T-helper 22 cell (primary cell): ENCODE measurements around the gene COL28A1.

Experiments
- DNase-seq: peaks from one replicate; pipeline ENCODE4 v3.0.0-alpha.2; 2020; ENCODE audit warnings: low read depth

COL28A1 gene

DNA sequence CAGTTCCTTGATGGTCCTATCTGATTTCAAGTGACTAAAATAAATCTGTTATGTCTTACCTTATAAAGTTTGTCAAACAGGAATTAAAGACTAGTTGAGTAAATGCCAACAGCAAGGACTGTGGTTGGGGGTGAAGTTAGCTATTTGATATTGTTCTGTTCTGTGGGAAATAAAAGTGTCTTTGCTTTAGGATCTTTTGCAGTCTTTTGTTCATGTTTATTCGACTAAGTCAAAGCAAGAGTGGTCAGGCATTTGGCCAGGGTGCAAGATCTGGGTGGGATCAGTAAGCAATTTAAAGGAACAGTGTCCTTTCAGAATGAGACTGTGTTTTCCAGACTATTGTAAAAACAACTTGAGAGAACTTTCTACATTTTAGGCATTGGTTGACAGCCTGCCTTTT lies at the start of gene COL28A1:
TSS of gene COL28A1 (minus strand) at position 183 of the 400 bp plus-strand sequence. CDS start 2,998 bp downstream, outside the sequence.
- DNase-seq = no peak

DNA sequence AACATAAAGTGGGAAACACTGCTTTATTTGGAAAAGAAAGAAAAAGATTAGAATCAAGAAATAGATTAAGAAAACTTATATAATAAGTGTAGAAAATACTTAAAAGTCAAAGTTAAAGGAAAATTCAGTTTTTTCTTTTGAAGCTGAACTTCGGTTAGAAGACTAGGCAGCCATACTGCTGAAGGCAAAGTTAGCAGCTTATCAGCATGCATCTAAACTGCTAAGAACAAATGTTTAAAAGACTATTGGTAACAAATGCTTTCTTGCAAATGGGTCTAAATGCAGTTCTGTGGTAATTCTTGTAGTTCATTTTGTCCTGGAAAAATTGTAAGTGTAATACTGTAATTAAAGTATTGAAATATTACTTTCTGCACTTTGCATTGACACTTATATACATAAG lies 49.0 kb upstream of the COL28A1 start:
- no peak for DNase-seq

DNA sequence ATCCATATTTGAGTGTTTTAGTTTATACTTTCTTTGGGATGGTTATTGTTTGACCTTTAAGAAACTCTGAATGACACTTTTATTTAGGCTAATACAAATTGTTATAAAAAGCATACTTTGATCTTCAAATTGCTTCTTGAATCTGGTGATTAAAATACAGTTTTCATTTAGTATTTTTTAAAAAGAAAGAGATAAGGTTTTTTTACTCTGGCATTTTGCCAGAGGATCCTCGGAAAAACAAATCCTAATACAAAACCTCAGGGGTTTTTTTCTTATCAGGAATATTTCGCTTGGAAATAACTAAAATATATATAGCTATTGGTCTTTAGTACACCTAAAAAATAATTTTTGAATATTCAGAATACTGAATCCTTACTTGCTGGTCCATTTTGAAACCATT lies 48.1 kb upstream of the COL28A1 start:
- DNase-seq = no peak

DNA sequence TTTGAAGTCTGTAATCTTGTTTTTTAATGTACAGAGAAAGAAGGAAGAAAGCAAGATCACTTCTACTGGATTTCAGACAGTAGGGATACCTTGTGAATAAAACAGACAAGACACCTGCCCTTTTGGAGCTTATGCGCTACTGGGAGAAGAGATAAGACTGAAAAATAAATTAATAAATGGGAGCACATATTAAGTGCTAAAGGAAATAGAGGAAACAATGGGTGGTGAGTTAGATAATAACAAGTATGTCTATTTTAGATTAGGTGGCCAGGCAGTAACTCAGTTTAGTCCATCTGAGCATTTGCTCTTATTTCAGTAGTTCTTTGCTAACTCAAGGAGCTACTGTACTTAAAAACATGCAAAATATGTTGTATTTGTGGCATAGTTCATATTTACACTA lies 46.9 kb upstream of the COL28A1 start:
- DNase-seq = no peak

DNA sequence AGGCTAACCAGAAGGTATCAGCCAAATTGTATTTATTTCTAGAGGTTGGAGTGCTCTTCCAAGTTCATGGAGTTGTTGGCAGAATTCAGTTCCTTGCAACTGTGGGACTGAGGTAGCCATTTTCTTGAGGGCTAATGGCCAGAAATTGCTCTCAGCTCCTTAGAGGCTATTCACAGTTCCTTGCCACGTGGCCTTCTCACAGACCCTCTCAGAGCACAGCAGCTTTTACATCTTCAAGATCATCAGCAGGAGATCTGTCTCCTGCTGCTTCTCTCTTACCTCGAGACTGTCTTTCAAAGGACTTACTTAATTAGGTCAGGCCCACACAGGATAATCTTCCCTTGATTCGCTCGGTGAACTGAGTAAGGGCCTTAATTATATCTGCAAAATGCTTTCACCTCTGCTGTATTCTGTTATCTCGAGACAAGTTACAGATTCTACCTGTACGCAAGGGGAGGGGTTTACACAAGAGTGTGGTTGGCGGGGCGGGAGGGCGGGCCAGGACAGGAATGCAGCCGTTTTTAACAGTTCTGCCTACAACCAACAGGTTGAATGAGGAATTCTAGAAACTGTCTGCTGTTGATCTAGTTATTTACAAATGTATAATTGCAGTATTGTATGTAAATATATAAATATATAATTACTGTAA lies 46.0 kb upstream of the COL28A1 start:
- no peak for DNase-seq

- no peak for DNase-seq
Measured at GRCh38 chr7:7579638-7580037, 44.0 kb upstream of the COL28A1 start.

DNA sequence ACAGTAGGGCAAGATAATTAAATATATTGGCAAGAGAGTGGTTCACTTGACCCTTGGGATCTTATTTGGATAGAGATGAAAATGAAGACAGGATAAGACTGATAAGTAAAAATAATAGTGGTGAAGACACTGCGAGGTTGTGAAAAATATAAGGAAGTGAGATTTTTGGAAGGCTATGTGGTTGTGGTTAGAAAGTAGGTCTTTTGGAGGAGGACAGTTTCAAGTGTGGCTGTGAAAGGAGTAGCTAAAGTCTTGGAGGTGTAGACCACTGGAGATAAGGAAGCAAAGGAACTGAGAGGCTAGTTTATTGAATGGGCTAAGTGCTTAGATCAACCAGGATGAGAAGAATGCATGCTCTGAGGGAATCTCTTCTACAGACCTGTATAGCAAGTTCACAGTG lies 42.2 kb upstream of the COL28A1 start:
- DNase-seq = no peak

DNA sequence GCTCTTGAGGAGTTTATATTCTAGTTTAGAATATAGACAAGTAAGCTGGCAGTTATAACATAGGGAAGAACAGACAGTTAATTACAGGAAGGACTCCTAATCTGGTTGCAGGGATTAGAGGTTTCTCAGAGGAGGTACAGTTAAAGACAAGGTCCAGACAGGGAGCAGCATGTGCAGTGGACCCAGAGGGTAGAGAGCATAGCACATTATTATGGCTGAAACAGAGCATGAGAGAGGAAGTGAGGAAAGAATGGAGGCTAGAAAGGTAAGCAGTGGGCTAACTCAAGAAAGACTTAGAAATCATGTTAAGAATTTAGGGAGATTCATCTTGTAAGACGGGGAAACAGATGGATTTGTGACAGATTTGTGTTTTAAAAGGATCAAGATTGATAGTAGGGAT lies 40.7 kb upstream of the COL28A1 start:
- DNase-seq = no peak

- DNase-seq = no peak
Measured at GRCh38 chr7:7573701-7574100, 38.0 kb upstream of the COL28A1 start.

DNA sequence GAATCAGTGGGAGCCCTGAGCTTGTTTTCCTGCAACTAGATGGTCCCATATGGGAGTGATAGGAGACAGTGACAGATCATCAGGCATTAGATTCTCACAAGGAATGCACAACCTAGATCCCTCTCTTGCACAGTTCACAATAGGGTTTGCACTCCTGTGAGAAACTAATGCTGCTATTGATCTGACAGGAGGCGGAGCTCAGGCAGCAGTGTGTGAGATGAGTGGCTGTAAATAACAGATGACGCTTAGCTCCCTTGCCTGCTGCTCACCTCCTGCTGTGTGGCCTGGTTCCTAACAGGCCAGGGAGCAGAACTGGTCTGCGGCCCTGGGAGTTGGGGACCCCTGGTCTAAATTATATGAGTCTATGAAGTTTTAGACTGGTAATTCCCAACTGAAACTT lies 34.9 kb upstream of the COL28A1 start:
- no peak for DNase-seq

GRCh38 chr7:7569615-7570014 lies 33.9 kb upstream of the COL28A1 start:
- DNase-seq = no peak

DNA sequence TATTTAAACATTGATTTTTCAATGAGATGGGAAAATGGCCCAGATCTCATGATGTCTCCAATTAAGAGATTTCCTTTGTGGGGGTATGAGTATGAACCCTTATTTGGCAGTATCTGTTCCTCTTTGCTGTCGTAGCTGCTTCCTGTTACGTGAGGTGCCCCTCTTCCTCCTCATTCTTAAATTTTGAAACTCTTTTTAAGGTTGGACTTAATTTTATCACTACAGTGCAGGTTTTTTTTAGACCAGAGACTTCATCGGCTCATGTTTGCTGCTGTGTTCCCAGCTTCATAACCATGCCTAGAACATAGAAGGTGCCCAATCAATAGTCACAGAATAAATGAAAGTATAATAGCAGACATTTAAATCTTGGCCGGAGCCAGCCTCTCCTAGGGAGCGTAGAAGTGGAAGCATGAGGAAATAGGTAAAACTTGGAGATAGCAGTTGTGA lies 33.4 kb upstream of the COL28A1 start:
- DNase-seq = no peak

- no peak for DNase-seq
Measured at GRCh38 chr7:7568553-7568952, 32.9 kb upstream of the COL28A1 start.

DNA sequence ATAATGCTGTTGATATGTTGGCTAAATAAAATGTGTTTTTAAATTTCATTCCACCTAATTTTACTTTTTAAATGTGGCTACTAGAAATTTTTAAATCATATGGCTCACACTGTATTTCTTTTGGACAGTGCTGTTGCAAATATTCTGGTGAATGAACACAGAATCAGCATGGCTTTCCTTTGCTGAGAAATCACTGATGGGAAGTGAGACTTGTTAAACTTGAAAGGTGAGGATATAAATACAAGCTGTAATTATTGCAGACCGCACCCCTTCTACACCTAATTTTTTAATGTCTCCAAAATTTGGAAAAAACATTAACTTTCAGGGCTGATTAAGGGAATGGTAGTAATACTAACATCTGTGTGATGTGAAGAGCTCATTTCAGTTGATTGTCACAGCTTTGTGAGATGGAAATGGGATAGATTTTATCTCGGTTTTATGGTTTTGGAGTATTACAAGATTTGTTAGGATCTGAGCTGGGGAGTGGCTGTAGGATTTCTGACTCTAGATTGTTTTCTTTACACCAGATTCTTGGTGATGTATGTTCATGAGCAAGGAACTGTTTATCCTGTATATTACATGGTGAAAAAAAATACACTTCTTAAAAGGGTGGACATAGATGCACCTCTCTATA lies 32.3 kb upstream of the COL28A1 start:
- no peak for DNase-seq

DNA sequence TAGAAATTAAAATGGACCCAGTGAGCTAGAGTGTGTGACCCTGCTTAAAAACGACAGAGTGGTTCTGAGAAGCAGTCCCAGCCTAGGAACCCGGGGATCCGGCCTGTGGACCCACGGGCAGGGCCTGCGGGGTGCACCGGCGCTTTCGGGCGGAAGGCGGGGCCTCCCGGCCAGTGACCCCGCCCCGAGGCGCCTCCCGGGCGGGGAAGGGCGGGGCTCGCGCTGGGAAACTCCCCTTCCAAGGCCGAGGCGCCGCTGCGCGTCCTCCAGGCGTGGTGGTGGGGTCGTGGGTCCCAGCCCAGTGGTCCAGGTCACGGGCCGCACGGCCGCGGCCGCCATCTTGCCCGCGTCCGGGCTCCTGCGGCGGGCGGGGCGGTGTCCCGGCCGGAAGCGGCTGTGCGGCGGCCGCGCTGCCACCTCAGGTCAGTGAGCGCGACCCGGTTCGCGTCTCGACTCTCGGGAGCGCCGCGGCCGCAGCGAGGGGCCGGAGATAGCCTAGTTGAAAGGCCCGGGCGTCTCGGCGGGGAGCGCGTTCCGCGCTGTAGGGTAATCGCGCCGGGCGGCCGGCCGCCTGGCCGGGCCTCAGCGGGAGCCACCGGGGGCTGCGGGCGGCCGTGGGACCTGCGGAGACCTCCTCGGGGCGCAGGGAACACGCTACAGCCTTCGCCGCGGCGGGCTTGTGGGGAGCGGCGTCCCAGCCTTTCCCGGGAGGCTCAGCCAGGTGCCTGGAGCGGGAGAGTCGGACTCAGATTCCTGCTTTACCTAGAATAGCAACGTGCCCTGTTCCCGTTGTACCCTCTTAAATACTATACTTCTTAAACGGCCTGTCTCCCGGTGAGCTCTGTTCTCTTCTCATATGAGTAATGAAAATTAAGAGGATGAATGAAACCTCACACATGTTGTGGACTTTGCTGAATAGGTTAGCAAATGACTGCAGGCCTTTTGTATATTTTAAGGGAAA lies 31.3 kb upstream of the COL28A1 start, which contains the start of gene MIOS:
TSS of gene MIOS (plus strand) at position 234 of the 961 bp plus-strand sequence. CDS start 5,592 bp downstream, outside the sequence.
- DNase-seq = peak; percentile 67

- no peak for DNase-seq
Measured at GRCh38 chr7:7565746-7566650, 30.3 kb upstream of the COL28A1 start.

- DNase-seq = no peak
Measured at GRCh38 chr7:7565018-7565680, 29.5 kb upstream of the COL28A1 start.

GRCh38 chr7:7564323-7564780 lies 28.7 kb upstream of the COL28A1 start:
- no peak for DNase-seq

- no peak for DNase-seq
Measured at GRCh38 chr7:7563813-7564212, 28.1 kb upstream of the COL28A1 start.

DNA sequence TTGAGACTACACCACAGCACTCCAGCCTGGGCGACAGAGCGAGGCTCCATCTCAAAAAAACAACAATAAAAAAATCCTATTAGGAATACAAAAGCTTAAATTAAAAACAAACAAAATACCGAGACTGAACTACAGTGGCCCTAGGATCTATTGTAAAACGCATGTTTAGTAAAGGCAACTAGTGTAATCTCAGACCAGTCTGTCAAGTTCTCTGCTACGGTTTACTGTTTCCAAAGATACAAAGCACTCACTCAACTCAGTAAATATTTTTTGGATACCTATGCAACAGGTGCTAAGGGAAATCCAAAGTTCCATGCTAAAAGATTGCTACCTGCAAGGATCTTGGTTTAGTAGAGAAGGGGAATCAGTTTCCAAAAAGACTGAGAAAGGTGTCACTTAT lies 27.6 kb upstream of the COL28A1 start:
- DNase-seq = no peak

DNA sequence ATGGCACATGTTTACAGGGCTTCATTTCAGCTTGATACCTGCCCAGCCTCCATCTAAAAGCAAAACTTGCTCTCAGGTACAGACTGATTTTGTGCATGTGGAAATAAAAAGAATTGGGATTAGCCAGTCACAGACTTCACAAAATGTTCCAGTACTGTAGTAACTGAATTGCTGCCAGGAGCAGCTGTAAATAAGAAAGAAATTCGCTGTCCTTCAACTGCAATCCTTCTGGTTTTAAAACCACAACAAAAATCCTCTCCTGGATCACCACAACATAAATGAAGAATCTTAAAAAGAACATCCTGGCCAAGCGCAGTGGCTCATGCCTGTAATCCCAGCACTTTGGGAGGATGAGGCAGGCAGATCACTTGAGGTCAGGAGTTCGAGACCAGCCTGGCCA lies 27.1 kb upstream of the COL28A1 start:
- no peak for DNase-seq
